Ureter (tissue), 1 donor: Measurements from ENCODE around the gene SUGCT. TPM values are rescaled to one million over a fixed set of nuclear protein-coding genes. Genes with fewer than 3 reads are reported as not detected.
"Not testable (repeated sequence)": the region's sequence is repeated elsewhere in the genome, so short reads cannot be mapped to it uniquely, and the experiment has no call there.

Experiments
- DNase-seq: peaks from one replicate; pipeline ENCODE4 v3.0.0-alpha.2; 2020; ENCODE audit warnings: low spot score
- total RNA-seq: library from RNA; stranded (reverse); gene quantifications from one replicate; pipeline ENCODE4 v1.2.4, GENCODE V29; 2023
- donor health status: DM: yes; HTN: yes; CAD: no.

Gene SUGCT
- total RNA-seq, 1 donor from 2014 or later: 3.1 TPM

DNA sequence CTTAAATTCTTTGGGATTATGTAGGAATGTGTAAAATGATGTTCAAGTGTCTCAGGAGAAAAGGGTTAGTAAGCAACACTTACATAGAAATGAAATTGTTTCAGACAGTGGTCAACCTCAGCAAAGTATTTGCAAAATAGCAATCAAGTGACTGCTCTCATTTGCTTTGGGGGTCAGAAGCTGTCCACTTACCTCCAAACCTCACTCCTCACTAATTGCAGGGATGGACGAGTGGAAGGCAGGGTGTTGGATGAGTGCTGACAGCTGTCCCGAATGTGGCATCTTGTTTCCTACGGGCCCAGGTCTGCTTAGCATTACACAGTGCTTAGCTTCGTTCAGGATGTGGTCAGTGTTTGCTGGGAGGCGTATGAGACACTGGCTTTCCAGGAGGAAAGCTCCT is 437.0 kb downstream of the SUGCT start:
- no peak for DNase-seq

DNA sequence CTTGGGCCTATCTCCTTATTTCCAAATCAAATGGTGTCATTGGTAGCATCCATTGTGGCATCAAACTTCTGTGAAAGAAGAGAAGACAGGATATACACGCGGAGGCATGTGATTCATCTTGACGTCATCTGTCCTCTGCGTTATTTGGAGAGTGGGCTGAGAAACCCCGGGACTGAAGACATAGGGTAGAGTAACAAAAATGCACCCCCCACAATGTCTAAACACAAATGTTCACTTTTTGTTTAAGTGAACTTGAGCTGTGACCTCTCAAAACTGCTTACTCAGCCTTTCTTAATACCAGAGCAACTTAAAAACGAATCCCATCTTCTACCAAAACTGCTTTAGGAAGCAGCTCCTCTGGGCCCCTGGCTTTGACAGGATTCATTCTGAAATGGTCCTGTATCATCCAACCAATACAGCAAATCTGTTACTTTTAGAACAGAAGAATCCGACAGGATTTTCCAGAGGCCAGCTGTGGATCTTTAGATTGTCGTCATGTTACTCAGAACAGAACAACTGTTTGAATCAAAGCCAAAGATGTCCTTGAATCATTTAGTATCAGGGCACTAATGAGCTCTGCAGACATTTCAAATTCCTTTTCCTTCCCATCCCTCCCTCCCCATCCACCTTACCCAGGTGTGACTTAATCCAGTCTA is 438.1 kb downstream of the SUGCT start:
- DNase-seq: no peak

DNA sequence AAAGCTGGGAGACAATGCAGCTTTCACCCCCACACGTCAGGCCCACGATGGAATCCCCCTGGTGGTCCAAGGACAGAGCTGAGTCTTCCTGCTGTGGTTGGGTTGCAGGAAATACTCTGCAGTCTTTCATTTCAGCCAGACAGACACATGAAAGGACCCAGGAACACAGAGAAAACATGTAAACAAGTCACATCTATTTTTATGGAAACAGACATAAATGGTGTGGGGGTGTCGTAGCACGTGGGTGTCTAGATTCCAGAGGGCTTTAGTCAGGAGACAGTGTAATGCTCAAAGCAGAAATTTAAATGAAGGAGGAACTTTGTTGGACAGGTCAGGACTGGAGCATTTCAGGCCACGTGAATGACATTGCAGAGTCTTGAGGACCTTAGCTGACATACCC is 444.6 kb downstream of the SUGCT start:
- DNase-seq: no peak

DNA sequence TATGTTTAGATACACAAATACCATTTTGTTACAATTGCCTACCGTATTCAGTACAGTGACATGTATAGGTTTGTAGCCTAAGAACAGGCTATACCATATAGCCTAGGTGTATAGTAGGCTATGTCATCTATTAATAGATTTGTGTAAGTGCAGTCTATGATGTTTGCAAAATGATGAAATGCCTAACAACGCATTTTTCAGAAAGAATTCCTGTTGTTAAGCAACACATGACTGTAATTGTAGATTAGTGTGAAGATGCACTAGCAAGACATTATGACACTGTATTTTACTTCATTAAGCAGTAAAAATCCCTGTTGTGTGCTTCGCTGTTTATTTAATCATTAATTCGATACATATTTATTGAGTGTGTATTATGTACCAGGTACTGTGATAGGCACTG is 446.0 kb downstream of the SUGCT start:
- DNase-seq: no peak

DNA sequence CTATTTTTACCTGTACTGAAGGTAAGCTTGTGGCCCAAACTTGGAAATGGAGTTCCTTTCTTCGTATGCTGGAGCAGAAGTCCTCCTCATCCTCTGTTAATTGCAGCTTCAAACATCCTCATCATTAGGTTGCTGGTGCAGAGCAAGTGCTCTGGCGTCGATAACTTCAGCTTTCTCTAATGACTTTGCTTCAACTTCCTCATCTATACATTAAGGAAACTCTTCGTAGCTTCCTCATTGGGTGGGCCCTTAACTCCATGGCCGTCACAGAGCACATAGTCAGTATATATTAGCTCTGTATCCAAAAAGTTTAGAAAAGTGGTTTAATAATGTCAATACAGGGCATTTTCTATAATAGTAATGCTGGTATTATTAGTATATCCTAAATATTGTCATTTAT is 447.7 kb downstream of the SUGCT start:
- DNase-seq: no peak

DNA sequence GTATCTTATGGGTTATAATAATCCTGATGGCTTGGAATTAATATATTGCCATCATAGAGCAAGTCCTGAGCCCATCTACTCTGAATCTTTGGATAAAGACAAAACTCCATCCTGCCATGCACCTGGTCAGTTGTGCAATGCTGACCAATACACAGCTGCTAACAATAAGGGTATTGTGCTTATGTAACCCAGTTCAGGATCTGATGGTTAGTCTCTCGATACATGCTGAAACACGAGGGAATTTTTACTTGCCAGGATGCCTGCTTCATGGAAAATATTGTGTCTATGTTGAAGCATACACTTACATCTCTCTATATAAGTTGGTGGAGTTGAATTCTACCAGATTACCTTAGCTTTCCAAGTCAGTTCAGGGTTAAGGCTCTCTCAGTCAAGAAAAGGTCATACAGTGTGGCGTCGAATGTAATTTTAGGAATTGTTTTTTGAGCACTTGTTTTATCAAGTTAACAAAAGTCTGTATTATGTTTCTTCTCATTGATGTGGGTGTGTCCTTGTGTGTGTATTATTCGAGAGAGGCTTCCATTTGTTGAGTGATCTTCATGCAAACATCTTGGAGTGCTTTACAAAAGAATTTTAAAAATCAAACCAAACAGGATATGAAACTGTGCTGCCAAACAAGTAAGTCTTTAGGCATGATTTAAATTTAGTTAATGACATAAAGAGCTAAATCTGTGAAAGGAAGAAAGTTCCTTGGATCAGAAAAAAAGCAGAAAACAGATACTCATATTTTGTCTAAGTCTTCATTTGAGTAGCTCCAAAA is 449.1 kb downstream of the SUGCT start:
- DNase-seq: no peak

DNA sequence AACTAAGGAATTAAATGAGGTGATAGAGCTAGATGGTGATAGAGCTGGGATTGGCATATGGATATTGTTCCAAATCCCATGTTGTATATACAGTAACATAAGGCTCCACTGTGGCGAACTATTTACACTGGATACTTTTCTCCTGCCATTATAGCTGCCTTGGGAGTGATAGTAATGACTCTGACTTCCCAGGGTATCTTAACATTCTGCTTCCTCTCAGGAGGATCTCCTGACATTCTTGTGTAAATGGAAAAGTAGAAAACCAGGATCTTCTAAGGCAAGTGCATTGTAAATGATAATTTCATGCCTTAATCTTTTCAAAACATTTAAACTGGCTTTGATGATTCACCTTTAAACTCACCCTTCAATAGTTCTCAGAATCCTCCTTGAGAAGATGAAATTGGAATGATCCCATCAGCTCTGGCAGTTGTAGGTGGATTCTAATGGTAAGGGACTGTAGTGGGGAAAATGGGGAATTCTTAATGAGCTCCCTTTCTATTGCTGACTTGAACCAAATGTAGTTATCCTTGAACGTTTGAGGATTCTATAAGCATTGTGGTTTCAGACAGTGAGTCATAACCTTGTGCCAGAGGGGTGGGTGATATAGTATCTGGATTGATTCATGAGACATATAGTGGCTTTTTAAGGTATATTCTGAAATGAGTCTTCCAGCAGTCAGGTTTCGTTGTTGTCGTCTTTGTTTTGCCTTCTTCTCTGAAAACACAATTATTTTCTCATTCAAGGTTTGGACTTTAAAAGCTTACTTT is 450.0 kb downstream of the SUGCT start:
- DNase-seq: no peak

DNA sequence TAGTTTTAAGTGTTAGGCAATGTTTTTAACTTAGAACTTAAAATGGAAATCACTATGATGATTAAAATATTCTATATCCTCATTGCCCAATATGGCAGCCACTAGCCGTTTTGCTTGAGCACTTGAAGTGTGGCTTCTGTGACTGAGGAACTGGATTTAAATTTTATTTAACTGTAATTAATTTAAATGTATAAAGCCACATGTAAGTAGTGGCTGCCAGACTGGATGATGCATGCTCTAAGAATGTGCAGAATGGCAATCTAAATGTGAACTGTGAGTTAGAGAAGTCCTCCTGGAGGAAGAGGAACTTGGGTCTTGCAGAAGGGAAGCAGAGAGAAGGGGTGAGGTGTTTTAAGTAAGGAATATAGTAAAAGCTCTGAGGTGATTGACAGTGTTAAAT is 451.4 kb downstream of the SUGCT start:
- DNase-seq: no peak

DNA sequence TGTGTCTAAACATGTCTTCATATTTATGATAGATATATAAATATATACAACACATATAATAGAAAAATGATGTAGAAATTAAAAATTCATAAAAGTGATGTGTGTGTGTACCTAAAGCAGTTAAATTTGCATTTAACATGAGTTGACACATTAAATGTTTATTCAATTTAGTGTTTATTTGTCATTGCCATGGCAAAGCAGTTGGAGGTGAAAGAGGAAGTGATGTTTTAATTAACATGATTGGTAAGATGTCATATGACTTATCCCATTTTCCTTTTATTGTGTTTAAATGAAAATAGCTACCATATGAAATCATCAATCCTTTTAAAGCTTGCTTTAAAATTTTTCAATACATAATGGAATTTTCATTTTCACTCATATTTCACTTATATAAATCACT is 452.6 kb downstream of the SUGCT start:
- no peak for DNase-seq

DNA sequence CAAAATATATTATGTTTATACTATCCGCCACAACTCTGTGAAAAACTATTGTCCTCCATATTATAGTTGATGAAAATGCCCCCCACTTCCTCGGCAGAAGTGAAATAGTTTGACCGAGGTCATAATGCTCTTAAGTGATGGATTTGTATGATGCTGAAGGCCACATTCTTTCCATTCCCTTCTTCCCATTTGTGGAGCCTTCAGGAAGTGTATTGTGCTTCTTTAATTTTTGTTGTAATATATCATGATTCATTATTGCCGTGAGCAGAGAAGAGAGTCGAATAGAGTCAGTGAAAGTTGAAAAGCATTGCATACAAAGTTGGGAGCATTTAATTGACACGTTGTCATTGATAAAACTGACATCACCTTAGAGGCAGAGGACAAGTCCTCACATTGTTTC is 460.3 kb downstream of the SUGCT start:
- no peak for DNase-seq

DNA sequence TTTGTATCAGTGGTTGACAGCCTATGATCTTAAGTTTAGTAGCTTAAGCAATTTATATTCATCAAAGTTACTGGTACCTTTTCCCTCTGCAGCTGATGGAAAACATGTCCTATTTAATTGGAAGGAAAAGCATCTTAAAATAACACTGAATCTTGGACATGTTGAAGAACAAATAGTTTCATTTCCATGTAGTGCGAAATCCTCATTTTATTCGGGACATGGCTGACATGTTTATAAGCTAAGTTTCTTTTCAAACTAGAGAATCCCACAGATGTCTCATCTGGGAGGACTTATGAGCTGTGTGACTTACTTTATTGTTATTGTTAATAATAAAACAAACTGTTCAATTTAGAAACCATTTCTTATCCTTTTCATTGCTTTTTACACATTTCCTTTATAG is 461.0 kb downstream of the SUGCT start:
- no peak for DNase-seq

DNA sequence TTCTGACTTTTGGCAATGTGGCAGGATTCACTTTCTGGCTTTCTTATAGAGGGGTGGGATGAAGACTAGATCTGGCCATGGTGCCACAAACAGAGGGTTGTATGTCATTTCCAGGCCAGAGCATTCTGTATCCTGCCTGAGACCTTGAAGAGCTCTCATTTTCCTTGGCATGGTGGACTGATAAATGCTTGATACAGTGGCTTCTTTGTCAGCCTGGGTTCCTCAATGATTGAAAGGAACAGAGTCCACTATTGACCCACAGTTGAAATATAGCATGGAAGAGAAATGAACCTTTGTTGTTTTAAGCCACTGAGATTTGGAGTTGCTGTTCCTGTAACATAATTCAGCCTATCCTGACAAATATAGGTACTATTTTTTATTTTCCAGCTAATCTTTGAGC is 462.7 kb downstream of the SUGCT start:
- DNase-seq: no peak

DNA sequence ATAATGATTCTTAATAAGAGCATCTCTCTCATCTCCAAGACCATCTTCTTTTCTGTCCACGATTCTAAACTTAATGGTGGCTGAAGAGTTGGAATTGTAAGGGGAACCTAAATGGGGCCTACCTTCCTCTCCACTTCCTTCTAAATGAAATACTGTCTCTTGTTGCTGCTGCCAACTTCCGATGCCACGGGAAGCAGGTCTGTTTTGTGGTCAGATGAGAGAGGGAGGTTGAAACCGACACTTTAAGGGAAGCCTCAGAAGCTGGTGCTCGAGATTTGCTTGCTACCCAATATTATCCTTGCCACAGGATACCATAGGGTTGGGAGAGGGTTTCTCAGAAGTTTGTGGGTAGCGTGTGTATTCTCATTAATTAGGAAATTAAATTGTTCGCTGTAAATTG is 464.1 kb downstream of the SUGCT start:
- DNase-seq: no peak

DNA sequence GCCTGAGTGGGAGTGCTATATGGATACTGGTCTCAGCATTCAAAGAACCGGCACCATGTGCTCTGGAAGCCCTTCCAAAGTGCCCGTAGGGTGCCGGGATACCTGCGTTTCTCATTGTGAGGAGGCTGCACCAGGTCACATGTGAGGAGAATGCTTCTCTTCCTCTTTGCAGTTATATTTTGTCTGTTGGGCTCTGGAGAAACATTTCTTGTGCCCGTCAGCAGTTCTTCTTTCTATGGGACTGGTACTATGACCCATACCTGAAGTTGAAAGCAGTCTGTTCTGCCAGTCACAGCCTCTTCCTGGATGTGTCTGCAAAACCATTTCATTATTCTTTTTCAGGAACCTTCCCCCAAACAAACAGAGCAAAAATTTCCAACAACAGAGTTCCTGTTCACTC is 465.0 kb downstream of the SUGCT start:
- no peak for DNase-seq

DNA sequence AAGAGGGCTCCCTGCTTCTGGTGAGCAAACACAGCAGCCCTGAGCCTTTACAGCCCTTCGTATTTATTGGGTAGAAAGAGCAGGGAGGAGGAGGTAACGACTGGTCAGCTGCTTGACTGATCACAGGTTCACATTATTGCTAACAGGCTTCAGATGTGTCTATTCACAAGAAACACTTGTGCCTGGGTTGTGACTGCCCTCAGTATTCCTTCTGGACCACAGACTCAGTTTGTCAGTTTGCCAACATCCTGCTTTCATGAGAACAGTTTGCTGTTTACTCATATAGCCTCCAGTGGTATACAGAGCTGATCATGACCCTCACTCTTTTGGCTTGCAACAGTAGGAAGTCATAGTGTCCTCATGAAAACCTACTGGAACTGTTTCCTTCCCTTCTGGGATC is 467.5 kb downstream of the SUGCT start:
- not testable (repeated sequence) for DNase-seq

DNA sequence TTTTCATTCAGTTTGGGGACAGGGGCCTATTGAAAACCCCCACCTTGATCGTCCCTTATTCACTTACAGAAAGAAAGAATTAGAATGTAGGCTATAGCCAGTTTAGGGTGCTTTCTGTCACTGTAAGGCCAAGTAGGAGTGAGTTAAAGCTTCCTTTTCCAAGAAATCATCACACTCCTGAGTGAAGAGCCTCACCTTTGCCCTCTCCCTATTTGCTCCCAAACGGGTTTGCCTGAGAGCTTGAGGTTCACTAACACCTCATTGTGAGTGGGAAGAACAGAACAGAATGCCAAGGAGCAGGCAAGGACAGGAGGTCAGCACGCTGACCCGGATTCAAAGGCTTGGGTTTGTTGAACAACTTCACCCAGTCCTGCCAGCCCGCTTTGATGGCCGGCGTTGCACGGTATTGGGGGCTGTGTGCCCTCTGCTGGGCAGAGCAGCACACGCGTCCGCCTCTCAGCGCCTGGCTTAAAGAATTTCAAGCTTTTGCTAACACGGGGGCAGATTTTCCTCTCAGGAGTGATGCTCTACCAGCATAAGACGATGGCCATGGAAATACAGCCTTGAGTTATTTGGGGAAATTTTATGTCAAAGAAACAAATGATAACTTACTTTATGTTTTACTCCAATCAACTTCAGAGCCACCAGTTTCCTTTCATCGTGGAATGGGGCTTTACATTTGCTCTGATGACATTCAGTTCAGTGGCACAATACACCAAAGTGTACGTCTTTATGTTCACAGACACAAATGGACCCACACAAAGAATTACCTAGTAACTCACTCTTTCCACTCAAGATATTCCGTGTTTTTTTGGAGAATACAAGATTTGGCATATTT is 470.0 kb downstream of the SUGCT start:
- DNase-seq: peak; percentile 44

DNA sequence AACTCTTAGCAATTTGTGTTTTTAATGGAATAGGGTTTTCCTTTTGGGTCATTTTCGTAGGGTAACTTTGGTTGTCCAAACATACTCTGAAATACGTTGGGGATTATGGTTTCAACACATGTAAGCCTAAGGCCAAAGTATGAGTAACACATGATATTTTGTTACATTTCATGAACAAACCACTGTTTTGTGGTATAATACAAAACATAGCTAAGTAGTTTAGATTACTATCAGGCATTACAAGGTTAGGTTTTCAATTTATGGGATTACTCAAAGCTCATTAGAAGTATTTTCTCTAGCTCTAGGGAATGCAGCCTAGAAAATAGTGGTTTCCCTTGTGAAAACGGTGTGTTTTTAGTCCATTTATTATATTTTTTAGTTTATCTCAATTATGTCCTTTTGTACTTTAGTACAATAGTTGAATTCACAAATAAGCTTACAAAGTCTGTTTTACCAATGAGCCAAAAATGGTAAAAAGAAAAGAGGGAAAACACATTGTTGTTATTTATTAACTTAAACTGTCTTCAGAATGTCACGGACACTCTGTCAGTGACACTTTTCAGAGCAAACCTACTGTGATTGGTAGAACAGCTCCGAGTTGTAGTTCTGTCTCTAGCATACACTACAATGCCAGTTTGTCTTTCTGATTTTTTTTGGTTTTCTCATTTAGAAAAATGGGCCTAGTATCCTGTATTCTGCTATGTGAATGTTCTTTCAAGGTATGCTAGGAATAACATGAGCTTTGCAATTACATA is 473.7 kb downstream of the SUGCT start:
- DNase-seq: no peak

DNA sequence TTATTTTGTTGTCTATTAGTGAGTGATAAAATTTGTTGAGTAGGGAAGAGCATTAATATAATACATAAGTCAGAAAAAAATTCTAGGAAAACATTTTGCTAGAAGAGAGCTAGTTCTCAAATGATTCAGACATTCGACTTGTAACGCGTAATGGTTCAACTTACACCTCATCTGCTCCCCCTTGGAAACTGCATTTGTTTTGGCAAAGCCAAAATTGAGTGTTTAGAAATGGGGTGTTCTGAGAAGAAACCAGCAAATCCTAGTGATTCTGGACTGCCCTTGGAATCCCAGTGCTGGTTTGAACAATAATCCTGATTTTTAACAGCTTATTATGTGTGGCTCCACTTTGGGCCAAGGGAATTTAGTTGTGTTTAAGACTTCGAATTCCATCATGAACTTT is 475.7 kb downstream of the SUGCT start:
- no peak for DNase-seq

DNA sequence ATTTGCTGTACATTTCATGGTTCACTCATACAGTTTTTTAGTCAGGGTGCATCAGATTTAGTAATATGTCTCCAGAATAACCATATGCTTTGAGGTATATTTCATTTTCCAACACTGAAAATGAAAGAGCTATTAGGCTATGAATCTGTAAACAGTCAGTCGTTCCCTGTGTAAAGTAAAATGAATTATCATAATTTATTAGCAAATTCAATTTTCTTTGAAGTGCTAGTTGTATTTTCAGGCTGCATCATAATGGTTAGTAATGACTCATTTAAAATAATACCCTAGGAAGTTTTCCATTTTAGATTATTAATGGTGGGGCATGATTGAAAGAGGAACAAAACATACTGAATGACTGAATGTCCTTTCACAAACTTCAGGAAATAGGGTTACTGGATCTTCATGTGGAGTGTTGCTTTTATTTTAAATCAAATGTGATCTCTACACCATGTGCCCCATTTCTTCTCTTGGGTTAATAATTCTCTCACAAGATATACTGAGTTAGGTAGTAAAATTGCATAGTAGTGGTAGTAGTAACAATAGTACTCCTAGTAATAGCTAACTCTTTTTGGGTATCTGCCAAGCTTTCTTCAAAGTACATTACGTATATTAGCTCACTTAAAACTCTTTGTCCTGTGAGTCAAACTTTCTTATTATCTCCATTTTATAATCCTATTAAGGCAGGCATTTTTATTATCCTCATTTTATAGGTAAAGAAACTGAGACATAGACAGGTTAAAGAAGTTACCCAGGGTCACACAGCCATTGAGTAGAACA is 476.5 kb downstream of the SUGCT start:
- DNase-seq: no peak

DNA sequence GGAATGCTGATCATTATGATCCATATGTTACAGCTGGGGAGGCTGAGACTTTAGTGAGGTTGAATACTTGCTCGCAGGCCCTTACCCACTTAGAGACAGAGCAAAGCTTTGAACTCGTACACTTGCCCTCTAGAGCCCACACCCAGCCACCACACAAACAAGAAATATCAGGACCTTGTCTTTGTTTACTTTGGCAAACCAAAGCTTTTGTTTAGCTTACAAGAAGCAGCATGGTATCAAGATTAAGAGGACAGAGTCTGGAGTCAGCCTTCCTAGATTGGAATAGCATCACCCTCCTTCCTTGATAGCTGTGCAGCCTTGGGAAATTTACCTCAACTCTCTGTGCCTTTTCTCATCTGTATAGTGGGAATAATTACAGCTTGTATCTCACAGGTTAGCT is 477.5 kb downstream of the SUGCT start:
- no peak for DNase-seq
